ENCODE measurements around the gene TIMP2.

The TIMP2 gene

DNA sequence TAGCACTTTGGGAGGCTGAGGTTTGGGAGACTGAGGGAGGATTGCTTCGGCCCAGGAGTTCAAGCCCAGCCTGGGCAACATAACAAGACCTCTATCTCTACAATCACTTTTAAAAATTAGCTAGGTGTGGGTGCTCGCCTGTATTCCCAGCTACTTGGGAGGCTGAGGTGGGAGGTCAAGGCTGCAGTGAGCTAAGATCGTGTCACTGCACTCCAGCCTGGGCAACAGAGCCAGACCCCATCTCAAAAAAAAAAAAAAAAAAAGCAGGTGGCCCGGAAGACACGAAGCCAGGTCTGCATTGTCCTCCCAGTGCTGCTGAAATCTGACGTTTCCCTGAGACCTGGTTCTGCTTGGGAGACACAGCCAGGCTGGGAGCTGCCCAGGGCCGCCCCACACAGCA, 18.8 kb upstream of the TIMP2 start:
- H3K4me2 ChIP-seq: no peak overlapping the region
- no peaks in the 10 kb centered on the region for H3K79me2 ChIP-seq (ENCODE audit: insufficient read depth, low read depth)
- TF ChIP-seq, protein P1, sequence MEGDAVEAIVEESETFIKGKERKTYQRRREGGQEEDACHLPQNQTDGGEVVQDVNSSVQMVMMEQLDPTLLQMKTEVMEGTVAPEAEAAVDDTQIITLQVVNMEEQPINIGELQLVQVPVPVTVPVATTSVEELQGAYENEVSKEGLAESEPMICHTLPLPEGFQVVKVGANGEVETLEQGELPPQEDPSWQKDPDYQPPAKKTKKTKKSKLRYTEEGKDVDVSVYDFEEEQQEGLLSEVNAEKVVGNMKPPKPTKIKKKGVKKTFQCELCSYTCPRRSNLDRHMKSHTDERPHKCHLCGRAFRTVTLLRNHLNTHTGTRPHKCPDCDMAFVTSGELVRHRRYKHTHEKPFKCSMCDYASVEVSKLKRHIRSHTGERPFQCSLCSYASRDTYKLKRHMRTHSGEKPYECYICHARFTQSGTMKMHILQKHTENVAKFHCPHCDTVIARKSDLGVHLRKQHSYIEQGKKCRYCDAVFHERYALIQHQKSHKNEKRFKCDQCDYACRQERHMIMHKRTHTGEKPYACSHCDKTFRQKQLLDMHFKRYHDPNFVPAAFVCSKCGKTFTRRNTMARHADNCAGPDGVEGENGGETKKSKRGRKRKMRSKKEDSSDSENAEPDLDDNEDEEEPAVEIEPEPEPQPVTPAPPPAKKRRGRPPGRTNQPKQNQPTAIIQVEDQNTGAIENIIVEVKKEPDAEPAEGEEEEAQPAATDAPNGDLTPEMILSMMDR (conservative IDR thresholded peaks at IDR 0.05; ENCODE audit: low read depth, low read length): no peak
- no peak overlapping the region for H2AFZ ChIP-seq (ENCODE audit: low read depth)
- peaks cover 6% of the 10 kb centered on the region; the same call in 1 of the 2 replicates for H3K27me3 ChIP-seq (ENCODE audit: insufficient read depth, low read depth)
- H3K27ac ChIP-seq: no peak overlapping the region
- no peaks in the 10 kb centered on the region for H4K20me1 ChIP-seq (ENCODE audit: insufficient read depth)
- no peak overlapping the region for H3K9ac ChIP-seq
- H3K4me1 ChIP-seq (ENCODE audit: low read depth, poor library complexity, severe bottlenecking): no peaks in the 10 kb centered on the region
- H3K36me3 ChIP-seq (ENCODE audit: insufficient read depth): no peaks in the 10 kb centered on the region
- H3K4me3 ChIP-seq (IDR thresholded peaks at IDR 0.05; ENCODE audit: insufficient read depth, low read depth, low read length): no peak overlapping the region

DNA sequence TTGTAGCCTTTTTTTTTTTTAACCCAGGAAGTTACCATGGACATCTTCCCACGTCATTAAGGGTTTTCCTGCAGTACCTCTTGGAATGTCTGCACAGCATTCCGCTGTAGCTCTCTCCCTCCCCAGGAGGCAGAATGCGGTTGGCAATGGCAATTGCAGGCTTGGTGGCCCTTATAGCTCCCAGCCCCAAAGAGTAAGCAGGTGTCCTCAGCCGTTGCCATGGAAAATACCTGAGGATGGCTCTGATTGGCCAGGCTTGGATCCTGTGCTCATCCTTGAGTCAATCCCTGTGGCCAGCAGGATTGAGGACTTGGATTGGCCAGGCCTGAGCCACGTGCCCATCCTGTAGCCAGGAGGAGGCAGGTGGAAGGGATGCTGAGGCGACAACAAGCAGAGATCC, 15.5 kb upstream of the TIMP2 start:
- Histone ChIP-seq H3K79me2 (ENCODE audit: insufficient read depth, low read depth) (no peaks in the 10 kb centered on the region), H3K27me3 (ENCODE audit: insufficient read depth, low read depth) (peaks cover 6% of the 10 kb centered on the region; the same call in 1 of the 2 replicates), H2AFZ (ENCODE audit: low read depth) (no peak overlapping the region), H3K4me2 (no peak overlapping the region), H3K9ac (no peak overlapping the region), H3K4me3 (IDR thresholded peaks at IDR 0.05; ENCODE audit: insufficient read depth, low read depth, low read length) (no peak overlapping the region), H3K36me3 (ENCODE audit: insufficient read depth) (no peaks in the 10 kb centered on the region), H3K4me1 (ENCODE audit: low read depth, poor library complexity, severe bottlenecking) (no peaks in the 10 kb centered on the region), H3K27ac (no peak overlapping the region), H4K20me1 (ENCODE audit: insufficient read depth) (no peaks in the 10 kb centered on the region)
- TF ChIP-seq, protein P1 (conservative IDR thresholded peaks at IDR 0.05; ENCODE audit: low read depth, low read length): no peak

DNA sequence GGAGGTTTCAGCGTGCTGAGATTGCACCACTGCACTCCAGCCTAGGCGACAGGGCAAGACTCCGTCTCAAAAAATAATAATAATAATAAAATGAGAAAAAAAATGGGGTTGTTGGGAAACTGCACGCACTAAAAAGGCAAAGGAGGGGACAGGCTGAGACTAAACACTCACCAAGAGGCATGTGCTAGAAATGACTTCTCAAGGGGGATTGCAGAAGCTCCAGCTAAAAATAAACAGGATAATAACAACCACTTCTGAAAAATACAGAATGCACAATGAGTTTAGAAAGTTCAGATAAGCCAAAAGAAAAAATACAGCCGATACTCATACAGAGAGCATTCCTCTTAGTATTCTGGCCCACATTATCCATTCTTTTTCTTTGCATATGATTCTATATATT, 15.1 kb upstream of the TIMP2 start:
- TF ChIP-seq, protein P1 (conservative IDR thresholded peaks at IDR 0.05; ENCODE audit: low read depth, low read length): no peak
- no peak overlapping the region for H3K4me2 ChIP-seq
- H3K79me2 ChIP-seq (ENCODE audit: insufficient read depth, low read depth): no peaks in the 10 kb centered on the region
- H4K20me1 ChIP-seq (ENCODE audit: insufficient read depth): no peaks in the 10 kb centered on the region
- H3K4me1 ChIP-seq (ENCODE audit: low read depth, poor library complexity, severe bottlenecking): no peaks in the 10 kb centered on the region
- H3K4me3 ChIP-seq (IDR thresholded peaks at IDR 0.05; ENCODE audit: insufficient read depth, low read depth, low read length): no peak overlapping the region
- H3K27me3 ChIP-seq (ENCODE audit: insufficient read depth, low read depth): peaks cover 6% of the 10 kb centered on the region; the same call in 1 of the 2 replicates
- no peaks in the 10 kb centered on the region for H3K36me3 ChIP-seq (ENCODE audit: insufficient read depth)
- H2AFZ ChIP-seq (ENCODE audit: low read depth): no peak overlapping the region
- no peak overlapping the region for H3K27ac ChIP-seq
- no peak overlapping the region for H3K9ac ChIP-seq

GRCh38 chr17:78939615-78940014, 14.4 kb upstream of the TIMP2 start:
- Histone ChIP-seq H3K79me2 (ENCODE audit: insufficient read depth, low read depth) (no peaks in the 10 kb centered on the region), H3K27me3 (ENCODE audit: insufficient read depth, low read depth) (peaks cover 6% of the 10 kb centered on the region; the same call in 1 of the 2 replicates), H3K4me3 (IDR thresholded peaks at IDR 0.05; ENCODE audit: insufficient read depth, low read depth, low read length) (no peak overlapping the region), H3K4me1 (ENCODE audit: low read depth, poor library complexity, severe bottlenecking) (no peaks in the 10 kb centered on the region), H3K9ac (no peak overlapping the region), H4K20me1 (ENCODE audit: insufficient read depth) (no peaks in the 10 kb centered on the region), H3K4me2 (no peak overlapping the region), H3K36me3 (ENCODE audit: insufficient read depth) (no peaks in the 10 kb centered on the region), H3K27ac (no peak overlapping the region), H2AFZ (ENCODE audit: low read depth) (no peak overlapping the region)
- TF ChIP-seq, protein P1 (conservative IDR thresholded peaks at IDR 0.05; ENCODE audit: low read depth, low read length): no peak

Measured in KMS-11 (cell line).